Kidney (tissue), 14 donors: Measurements from ENCODE around the gene CITED1. TPM values are rescaled to one million over a fixed set of nuclear protein-coding genes. Genes with fewer than 3 reads are reported as not detected.

Experiments
- DNase-seq, 5 donors: peaks; one replicate each; pipeline ENCODE4 v3.0.0-alpha.2; 2013 to 2020
- FAIRE-seq: peaks from 2 replicates; lab custom pipeline; 2012; peaks lifted over from hg19 to GRCh38; lab: Jason Lieb, UNC
- H3K27ac ChIP-seq, 2 donors: one replicate each; pipeline ENCODE4 v1.7.0; 2013; ENCODE audit warnings: low read depth in 2 of 2, low read length in 2 of 2, inconsistent platforms in 1 of 2
- H3K27me3 ChIP-seq: one replicate; pipeline ENCODE4 v1.7.1; 2013; ENCODE audit warnings: low read length, inconsistent platforms; ENCODE audit not compliant: control insufficient read depth, insufficient read depth
- H3K36me3 ChIP-seq, 3 donors: one replicate each; pipeline versions ENCODE4 v1.7.0 to v1.7.1; 2013; ENCODE audit warnings: low read length in 3 of 3, control low read depth in 1 of 3, inconsistent platforms in 1 of 3; ENCODE audit not compliant: insufficient read depth in 3 of 3, control insufficient read depth in 2 of 3
- H3K4me1 ChIP-seq, 3 donors: one replicate each; pipeline versions ENCODE4 v1.7.0 to v1.7.1; 2013; ENCODE audit warnings: low read length in 3 of 3, inconsistent platforms in 1 of 3, low read depth in 1 of 3; ENCODE audit not compliant: control insufficient read depth in 2 of 3, insufficient read depth in 2 of 3
- H3K4me3 ChIP-seq, 3 donors: one replicate each; pipeline versions ENCODE4 v1.7.0 to v1.8.1; 2013; ENCODE audit warnings: low read length in 3 of 3, control low read depth in 1 of 3, inconsistent platforms in 1 of 3
- H3K9ac ChIP-seq, 3 donors: one replicate each; pipeline versions ENCODE4 v1.7.0 to v1.7.1; 2013; ENCODE audit warnings: low read length in 3 of 3, control low read depth in 1 of 3, inconsistent platforms in 1 of 3
- H3K9me3 ChIP-seq, 3 donors: one replicate each; pipeline versions ENCODE4 v1.7.0 to v1.7.1; 2013; ENCODE audit warnings: low read length in 3 of 3, control low read depth in 1 of 3, inconsistent platforms in 1 of 3; ENCODE audit not compliant: control insufficient read depth in 2 of 3, insufficient read depth in 1 of 3
- CTCF ChIP-seq: IDR thresholded peaks from 3 replicates; pipeline ENCODE4 v1.5.1; 2012; ENCODE audit warnings: mild to moderate bottlenecking, moderate library complexity, borderline replicate concordance; ENCODE audit not compliant: insufficient read depth; ENCODE audit errors: extremely low read depth
- intact Hi-C: fragments of 100-400 bp; cut with DNase I; formaldehyde crosslinking; loops from one replicate; pipeline ENCODE4 v1.11.1; 2022
- polyA plus RNA-seq: library from polyadenylated mRNA; stranded (reverse); fragments of 350-450 nt; fragmentation: Illumina TruSeq; extraction: RNeasy Lipid Tissue Mini Kit (QIAGEN cat#74804); gene quantifications from one replicate; pipeline ENCODE4 v1.2.3, GENCODE V29; 2014; ENCODE audit warnings: low read depth, low replicate concordance; ENCODE audit not compliant: insufficient read depth
- total RNA-seq: library from RNA; stranded (reverse); fragmentation: NEBNext Ultra II Directional; extraction: Animal tissue kit (Norgen Biotek cat#: 25700); gene quantifications from one replicate; pipeline ENCODE4 v1.2.1, GENCODE V29; 2021
- donor health status: control.
- donor health status: control.
- donor health status: control.
- donor health status: control.
- donor health status: control.
- donor health status: DM: yes; HTN: yes; CAD: no.
- donor health status: Normal renal cell carcinoma (clear cell type).

CITED1 gene
- total and polyA plus RNA-seq, 2 donors from 2014 or later, result 1.5 to 3.8 TPM

DNA sequence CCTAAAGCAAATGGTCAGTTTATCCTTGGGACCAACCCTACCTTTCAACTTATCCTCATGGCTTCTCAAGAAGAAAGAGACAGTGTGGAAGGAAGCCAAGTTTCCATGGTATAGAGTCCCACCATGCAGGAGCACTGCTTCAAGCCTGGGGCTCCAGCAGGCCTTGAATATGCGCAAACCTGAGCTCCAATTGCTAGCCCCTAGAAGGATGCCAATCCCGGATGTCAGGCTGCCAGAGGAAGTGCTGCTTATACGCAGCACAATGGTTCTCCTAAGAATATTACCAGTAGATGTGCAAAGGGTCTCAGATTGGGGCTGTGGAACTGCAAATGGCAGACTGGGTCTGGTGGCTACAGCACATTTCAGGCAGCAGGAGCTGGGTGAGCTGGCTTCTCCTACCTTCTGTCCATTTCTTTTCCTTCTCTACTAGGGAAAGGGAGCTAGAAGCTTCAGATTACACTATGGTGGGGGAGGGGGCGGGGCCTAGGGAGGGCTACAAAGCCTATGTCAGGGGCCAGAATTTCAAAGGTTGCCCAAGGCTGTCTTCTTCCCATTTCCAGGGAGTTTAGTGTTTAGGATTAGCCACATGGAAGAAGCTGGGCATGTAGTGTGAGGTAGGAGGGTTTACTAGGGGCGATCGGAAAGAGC lies 40.7 kb upstream of the CITED1 start:
- DNase-seq (no peak), FAIRE-seq (no peak)
- no peak overlapping the region for H3K4me3 ChIP-seq
- intact Hi-C loops, result no loop called here
- peaks cover 0 to 7% (median 3%) of the 10 kb centered on the region in 3 donors for H3K36me3 ChIP-seq
- H3K27me3 ChIP-seq, result peaks cover 5% of the 10 kb centered on the region
- H3K4me1 ChIP-seq, result no peaks in the 10 kb centered on the region
- no peaks in the 10 kb centered on the region for H3K9me3 ChIP-seq
- no peak overlapping the region for H3K9ac ChIP-seq
- no peak overlapping the region for H3K27ac ChIP-seq
- TF ChIP-seq CTCF, result no peak

- no peaks in the 10 kb centered on the region for H3K4me1 ChIP-seq
- no peak overlapping the region for H3K27ac ChIP-seq
- H3K4me3 ChIP-seq, result no peak overlapping the region
- H3K36me3 ChIP-seq, result no peaks in the 10 kb centered on the region
- FAIRE-seq (no peak), DNase-seq (no peak)
- no peaks in the 10 kb centered on the region for H3K9me3 ChIP-seq
- no peak for TF ChIP-seq CTCF
- no peaks in the 10 kb centered on the region for H3K27me3 ChIP-seq
- intact Hi-C loops, result no loop called here
- no peak overlapping the region for H3K9ac ChIP-seq
Measured at GRCh38 chrX:72340626-72341025, 34.9 kb upstream of the CITED1 start.

DNA sequence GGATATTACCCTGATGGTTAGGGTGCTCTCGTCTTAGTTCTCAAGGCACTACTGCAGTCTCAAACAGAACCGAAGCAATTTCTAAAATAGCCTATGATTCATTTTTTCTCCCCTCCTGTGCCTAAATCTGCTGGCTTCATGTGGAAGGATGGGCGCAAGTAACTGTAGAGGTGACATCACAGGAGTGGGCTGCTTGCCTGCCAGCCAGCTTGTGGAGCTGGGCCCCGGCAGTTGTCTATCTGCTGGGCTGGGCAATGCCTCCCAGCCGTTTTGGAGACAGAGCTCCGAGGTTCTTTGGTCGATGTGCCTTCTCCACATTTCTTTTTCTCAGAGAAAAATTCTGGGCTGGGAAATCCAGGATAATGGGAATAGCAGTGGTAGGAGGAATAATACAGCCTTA lies 34.3 kb upstream of the CITED1 start:
- Histone ChIP-seq H3K36me3 (no peaks in the 10 kb centered on the region), H3K4me1 (no peaks in the 10 kb centered on the region), H3K27ac (no peak overlapping the region), H3K9me3 (no peaks in the 10 kb centered on the region), H3K4me3 (no peak overlapping the region), H3K9ac (no peak overlapping the region), H3K27me3 (no peaks in the 10 kb centered on the region)
- TF ChIP-seq CTCF, result no peak
- FAIRE-seq (no peak), DNase-seq (no peak)
- intact Hi-C loops, result no loop called here

DNA sequence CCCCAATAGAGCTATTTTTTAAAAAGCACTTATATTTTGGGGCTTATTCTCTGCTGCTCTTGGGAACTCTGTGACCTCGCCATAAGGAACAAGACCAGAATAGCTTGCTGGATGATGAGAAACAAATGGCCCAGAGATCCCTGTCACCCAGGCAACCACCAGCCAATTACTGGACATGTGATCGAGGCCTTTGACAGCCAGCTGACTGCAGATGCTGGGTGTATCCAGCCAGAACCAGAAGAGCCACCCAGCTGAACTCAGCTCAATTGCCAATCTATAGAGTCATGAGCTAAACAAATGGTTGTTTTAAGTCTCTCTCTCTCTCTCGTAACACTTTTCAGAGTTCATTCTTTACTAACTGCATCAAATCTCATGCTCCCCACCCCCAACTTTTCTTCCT lies 24.4 kb upstream of the CITED1 start:
- H3K27me3 ChIP-seq, result peaks cover 3% of the 10 kb centered on the region
- no peak overlapping the region for H3K27ac ChIP-seq
- no peaks in the 10 kb centered on the region for H3K9me3 ChIP-seq
- H3K4me3 ChIP-seq, result no peak overlapping the region
- no peaks in the 10 kb centered on the region for H3K4me1 ChIP-seq
- no peak overlapping the region for H3K9ac ChIP-seq
- H3K36me3 ChIP-seq, result no peaks in the 10 kb centered on the region
- TF ChIP-seq CTCF, result no peak
- FAIRE-seq (no peak), DNase-seq (no peak)
- intact Hi-C loops, result no loop called here
